Fibroblast of pulmonary artery (primary cell): ENCODE measurements around the gene ARHGAP40.

Source experiments
- DNase-seq: peaks from one replicate; pipeline ENCODE4 v3.0.0-alpha.2; 2010; ENCODE audit warnings: low read depth
- H3K4me3 ChIP-seq: replicated peaks from 2 replicates; pipeline ENCODE4 v1.5.1; 2011; ENCODE audit warnings: low read depth, mild to moderate bottlenecking, control low read depth, low read length, moderate library complexity
- TF ChIP-seq, protein P1 (sequence below): IDR thresholded peaks from 2 replicates; pipeline ENCODE4 v1.5.1; 2011; ENCODE audit warnings: mild to moderate bottlenecking, control low read depth, low read length, inconsistent platforms; ENCODE audit errors: missing control alignments

The ARHGAP40 gene

DNA sequence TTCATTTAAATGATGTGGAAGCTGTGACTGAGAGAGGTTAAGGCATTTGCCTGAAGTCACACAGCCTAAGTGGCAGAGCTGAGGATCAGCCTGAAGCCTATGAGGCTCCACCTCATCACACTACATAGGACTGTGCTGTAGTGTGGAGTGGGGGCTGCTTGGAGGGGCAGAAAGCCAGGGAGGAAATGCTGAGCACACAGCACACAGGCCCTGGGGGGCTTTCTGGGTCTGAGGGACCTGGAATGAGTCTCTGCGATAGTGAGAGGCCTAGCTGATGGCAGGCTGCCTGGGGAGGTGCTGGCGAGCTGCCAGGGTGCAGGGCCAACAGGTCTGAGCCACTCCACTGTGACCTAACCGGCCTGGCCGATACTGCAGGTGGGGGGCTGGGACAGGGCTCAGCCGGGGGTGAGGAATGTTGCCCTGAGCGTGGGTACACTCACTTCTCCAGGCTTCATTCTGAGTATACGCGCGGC lies 2.2 kb upstream of the ARHGAP40 start:
- H3K4me3 ChIP-seq, result no peak overlapping the region
- TF ChIP-seq, protein P1, sequence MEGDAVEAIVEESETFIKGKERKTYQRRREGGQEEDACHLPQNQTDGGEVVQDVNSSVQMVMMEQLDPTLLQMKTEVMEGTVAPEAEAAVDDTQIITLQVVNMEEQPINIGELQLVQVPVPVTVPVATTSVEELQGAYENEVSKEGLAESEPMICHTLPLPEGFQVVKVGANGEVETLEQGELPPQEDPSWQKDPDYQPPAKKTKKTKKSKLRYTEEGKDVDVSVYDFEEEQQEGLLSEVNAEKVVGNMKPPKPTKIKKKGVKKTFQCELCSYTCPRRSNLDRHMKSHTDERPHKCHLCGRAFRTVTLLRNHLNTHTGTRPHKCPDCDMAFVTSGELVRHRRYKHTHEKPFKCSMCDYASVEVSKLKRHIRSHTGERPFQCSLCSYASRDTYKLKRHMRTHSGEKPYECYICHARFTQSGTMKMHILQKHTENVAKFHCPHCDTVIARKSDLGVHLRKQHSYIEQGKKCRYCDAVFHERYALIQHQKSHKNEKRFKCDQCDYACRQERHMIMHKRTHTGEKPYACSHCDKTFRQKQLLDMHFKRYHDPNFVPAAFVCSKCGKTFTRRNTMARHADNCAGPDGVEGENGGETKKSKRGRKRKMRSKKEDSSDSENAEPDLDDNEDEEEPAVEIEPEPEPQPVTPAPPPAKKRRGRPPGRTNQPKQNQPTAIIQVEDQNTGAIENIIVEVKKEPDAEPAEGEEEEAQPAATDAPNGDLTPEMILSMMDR, result no peak
- DNase-seq, result peak; percentile 29

DNA sequence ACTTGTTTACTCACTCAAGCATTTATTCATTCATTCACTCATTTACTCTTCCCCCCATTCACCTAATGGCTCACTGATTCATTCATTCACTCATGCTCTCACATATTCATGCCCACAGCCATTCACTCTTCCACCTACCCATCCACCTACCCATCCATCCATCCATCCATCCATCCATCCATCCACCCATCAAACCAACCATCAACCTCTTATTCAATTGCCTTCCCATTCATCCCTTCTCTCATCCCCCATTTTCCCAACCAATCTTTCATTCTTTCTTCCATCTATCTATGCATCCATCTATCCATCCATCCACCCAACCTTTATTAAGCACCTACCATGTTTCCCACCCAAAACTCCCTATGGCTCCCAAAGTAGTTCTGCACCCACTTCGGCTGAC lies 1.6 kb upstream of the ARHGAP40 start:
- H3K4me3 ChIP-seq, result no peak overlapping the region
- TF ChIP-seq, protein P1, result no peak
- DNase-seq, result no peak

DNA sequence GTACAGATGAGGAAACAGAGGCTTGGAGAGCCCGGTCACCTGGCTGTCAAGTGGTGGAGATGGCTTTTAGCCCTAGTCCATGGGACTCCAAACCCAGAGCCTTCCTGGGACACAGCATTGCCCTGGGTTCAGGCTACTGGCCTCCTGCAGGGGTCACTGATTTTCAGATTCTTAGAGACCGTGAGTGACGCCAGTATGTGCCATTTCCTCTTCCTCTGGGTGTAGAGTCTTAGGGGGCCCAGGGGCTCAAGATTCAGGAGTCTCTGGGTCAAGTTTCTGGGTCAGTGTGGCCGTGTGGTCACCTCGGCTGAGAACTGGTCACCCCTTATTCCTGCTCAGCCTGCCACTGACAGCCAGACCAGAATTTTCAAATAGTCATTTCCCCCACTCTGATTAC lies 574 bp downstream of the ARHGAP40 start:
- no peak overlapping the region for H3K4me3 ChIP-seq
- TF ChIP-seq, protein P1, result no peak
- no peak for DNase-seq

DNA sequence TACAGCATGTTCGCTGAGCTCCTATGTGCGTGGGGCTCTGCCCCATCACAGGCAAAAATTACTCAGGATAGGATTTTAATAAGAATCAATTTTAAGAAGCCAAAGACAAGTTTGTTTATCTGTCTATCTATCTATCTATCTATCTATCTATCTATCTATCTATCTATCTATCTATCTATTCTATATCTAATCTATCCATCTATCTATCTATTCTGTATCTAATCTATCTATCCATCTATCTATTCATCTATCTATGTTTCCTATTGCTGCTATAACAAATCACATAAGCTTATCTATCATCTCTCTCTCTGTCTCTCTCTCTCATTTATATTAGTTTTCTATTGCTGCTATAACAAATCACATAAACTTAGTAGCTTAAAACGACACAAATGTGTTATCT lies 1.7 kb downstream of the ARHGAP40 start:
- TF ChIP-seq, protein P1, result no peak
- no peak for DNase-seq

DNA sequence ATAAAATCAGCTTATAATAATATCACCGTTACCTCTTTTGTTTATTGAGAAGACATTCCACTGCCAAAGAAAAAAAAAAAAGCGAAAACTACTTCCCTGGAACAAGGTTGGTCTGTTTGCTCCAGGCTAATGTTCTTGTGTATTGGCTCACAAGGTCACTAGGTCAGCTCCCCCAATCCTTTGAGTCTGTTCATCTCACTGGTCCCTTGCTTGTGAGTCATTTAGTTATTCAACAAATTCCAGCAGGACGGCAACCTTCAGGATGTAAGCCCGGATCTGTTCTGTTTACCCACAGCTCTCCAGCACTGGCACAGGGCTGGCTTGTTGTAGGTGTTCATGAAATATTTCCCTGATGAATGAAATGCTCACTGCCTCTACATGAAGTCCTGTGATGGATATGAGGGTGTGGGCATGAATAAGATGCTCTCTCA lies 3.3 kb downstream of the ARHGAP40 start:
- H3K4me3 ChIP-seq, result no peak overlapping the region
- TF ChIP-seq, protein P1, result no peak
- DNase-seq, result peak; percentile 18

More for the DNA sequence above, 1.7 kb downstream of the ARHGAP40 start:
- H3K4me3 ChIP-seq, result no peak overlapping the region

DNA sequence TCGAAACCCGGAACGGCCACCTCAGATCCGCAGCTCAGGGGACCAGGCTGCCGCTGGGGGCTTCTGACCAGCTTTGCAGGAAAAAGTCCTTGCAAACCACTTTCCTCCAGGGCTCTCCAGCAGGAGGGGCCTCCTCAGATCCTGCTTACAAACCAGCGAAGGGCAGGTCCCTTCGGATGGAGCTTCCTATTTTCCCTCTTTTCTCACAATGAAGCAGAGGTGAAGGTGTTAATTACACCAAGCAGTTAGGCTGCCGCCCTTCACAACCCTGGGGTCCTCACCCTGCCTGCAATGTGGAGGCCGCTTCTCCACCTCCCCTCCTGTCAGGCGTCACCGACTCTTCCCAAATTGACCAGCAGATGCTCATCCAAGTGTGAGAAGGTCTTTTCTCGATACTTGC lies 5.7 kb downstream of the ARHGAP40 start:
- H3K4me3 ChIP-seq, result no peak overlapping the region
- TF ChIP-seq, protein P1, result no peak
- no peak for DNase-seq

DNA sequence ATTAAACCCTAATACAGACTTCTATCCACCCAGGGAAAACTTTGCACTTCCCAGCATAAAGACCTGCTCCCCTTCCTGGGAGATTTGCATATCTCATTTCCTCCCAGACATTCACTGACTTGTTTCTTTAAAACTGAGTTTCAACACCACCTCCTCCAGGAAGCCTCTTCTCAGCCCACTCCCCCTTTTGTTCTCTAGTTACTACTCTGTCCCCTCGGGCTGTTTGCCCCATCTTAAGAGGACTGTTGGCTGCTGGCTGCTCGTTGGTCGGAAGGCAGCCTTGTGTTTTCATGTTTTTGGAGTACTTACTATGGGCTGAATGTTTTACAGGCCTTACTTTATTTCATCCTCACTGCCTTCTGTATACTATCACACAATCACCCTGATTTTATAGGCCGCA lies 6.6 kb downstream of the ARHGAP40 start:
- TF ChIP-seq, protein P1, result no peak
- DNase-seq, result no peak
- H3K4me3 ChIP-seq, result no peak overlapping the region
